B cell (primary cell): ENCODE measurements around the gene BAZ2B.

ENCODE experiments used
- CTCF ChIP-seq: fragments of 200-600 bp; IDR thresholded peaks from one replicate; pipeline ENCODE4 v1.8.0; 2022; ENCODE audit warnings: antibody characterized with exemption, mild to moderate bottlenecking
- EZH2 ChIP-seq: IDR thresholded peaks from 2 replicates; pipeline ENCODE4 v1.6.1; 2012; ENCODE audit warnings: borderline replicate concordance, low read depth, mild to moderate bottlenecking, moderate library complexity, low read length; ENCODE audit not compliant: insufficient read depth, poor library complexity, severe bottlenecking

GRCh38 chr2:159446817-159447216 is 169.5 kb downstream of the BAZ2B start:
- no peak for TF ChIP-seq CTCF
- TF ChIP-seq EZH2: no peak
